HUES64 (cell line): ENCODE data around the gene PIK3CA.
"Not testable (repeated sequence)": the region's sequence is repeated elsewhere in the genome, so short reads cannot be mapped to it uniquely, and the experiment has no call there.

Experiments used
- H3K27ac ChIP-seq: 2 replicates; pipeline ENCODE4 v1.7.0; 2013; ENCODE audit warnings: low read depth, low read length, inconsistent platforms
- H3K27me3 ChIP-seq: 2 replicates; pipeline ENCODE4 v1.6.1; 2013; ENCODE audit warnings: mild to moderate bottlenecking, low read length; ENCODE audit not compliant: insufficient read depth
- H3K36me3 ChIP-seq: 2 replicates; pipeline ENCODE4 v1.6.1; 2013; ENCODE audit warnings: mild to moderate bottlenecking, low read length; ENCODE audit not compliant: insufficient read depth
- H3K4me1 ChIP-seq: 2 replicates; pipeline ENCODE4 v1.6.1; 2013; ENCODE audit warnings: mild to moderate bottlenecking, low read length, moderate library complexity; ENCODE audit not compliant: insufficient read depth
- H3K4me3 ChIP-seq: 2 replicates; pipeline ENCODE4 v1.5.1; 2013; ENCODE audit warnings: mild to moderate bottlenecking, low read length, moderate library complexity
- H3K9ac ChIP-seq: 2 replicates; pipeline ENCODE4 v1.6.1; 2013; ENCODE audit warnings: mild to moderate bottlenecking, low read depth, low read length
- H3K9me3 ChIP-seq: 2 replicates; pipeline ENCODE4 v1.6.1; 2013; ENCODE audit warnings: low read depth, low read length; ENCODE audit not compliant: insufficient read depth
- WGBS: fragments of 150-250, 120-280 bp; methylation state at CpG from one replicate; pipeline ENCODE4 v1.1.7; 2013; ENCODE audit warnings: missing lambda C conversion rate; 5-methylcytosine and 5-hydroxymethylcytosine counted together

Gene PIK3CA

DNA sequence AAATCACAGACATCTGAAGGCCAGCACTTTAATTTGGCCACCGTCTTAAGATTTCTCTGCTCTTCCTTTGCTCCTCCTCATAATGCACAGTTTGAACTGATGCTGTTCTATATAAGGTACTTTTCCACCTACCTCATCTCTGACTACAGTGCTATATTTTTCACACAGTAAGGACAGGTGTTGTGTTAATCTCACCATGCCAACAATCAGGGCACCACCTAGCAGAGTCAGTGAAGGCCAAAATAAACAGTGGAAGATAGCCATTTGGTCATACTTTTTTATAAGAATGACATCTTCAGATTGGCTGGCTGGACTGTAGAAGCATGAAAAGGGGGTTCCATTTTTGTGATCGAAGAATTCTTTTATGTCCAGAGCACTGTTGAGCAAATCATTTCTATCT, 94.7 kb downstream of the PIK3CA start:
- H3K9me3 ChIP-seq, H3K9ac ChIP-seq, H3K27me3 ChIP-seq, H3K27ac ChIP-seq, H3K4me3 ChIP-seq, H3K36me3 ChIP-seq, H3K4me1 ChIP-seq: not testable (repeated sequence)
- 95% methylated on average over 1 of the region's 2 CpGs for WGBS

DNA sequence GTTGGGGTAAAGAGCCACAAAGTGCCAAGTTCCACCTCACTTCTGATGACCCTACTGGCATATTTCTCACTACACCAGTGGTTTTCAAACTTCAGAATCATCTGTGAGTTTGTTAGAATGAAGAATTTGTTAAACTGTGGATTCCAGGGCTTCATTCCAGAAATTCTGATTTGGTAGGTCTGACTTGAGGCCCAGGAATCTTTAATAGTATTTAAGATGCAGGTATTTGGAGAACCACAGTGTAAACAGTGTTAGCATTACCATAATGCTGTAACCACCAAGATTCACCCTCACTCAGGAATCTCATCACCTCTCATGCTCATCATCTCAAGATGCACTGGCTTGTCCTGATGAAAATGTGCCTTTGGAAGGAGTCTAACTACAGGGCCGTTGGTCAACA, 96.7 kb downstream of the PIK3CA start:
- Histone ChIP-seq H3K27ac (no peak overlapping the region), H3K4me3 (no peak overlapping the region), H3K36me3 (no peaks in the 10 kb centered on the region), H3K4me1 (no peaks in the 10 kb centered on the region), H3K27me3 (no peaks in the 10 kb centered on the region), H3K9me3 (no peaks in the 10 kb centered on the region), H3K9ac (no peak overlapping the region)
- WGBS: 95% methylated on average over 1 of the region's 1 CpG

DNA sequence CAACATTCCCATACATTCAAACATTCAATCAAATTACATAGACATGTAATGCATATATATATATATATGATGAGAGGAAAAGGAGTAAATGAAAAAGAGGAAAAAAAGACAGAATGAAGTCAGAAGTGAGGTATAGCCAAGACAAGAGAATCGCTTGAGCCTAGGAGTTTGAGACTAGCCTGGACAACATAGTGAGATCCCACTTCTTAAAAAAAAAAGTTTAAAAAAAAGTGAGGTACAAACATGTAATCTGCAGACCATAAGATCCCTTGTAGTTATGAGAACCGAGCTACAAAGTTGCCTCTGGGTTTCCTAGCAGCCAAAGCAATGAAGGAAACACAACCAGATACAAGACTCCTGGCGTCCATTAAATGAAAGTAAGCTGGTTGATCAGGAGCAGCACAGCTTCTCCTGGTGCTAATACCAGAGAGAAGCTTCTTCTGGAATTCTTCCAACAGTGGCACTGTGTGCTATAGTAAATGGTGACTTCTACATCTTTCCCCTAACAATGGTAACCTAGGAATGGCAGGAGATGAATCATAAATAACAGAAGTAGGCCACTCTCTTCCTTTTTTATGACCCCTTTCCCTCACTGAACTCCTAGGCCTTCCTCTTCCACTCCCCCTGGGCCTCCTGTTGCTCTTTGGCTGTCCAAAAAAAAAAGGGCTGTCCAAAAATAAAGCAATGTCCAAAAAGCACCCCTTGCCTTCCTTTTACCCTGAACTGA, 99.3 kb downstream of the PIK3CA start:
- Histone ChIP-seq H3K9me3 (no peaks in the 10 kb centered on the region), H3K9ac (no peak overlapping the region), H3K27me3 (no peaks in the 10 kb centered on the region), H3K36me3 (no peaks in the 10 kb centered on the region), H3K27ac (no peak overlapping the region), H3K4me1 (no peaks in the 10 kb centered on the region), H3K4me3 (no peak overlapping the region)
- 91% methylated on average over 3 of the region's 3 CpGs for WGBS

- no peak within 1 kb of the TSS for H3K9ac ChIP-seq
- H3K27me3 ChIP-seq: no peaks in the 10 kb centered on the region
- H3K4me3 ChIP-seq: no peak within 1 kb of the TSS
- H3K9me3 ChIP-seq: no peaks in the 10 kb centered on the region
- H3K4me1 ChIP-seq: no peaks in the 10 kb centered on the region
- no peak within 1 kb of the TSS for H3K27ac ChIP-seq
- H3K36me3 ChIP-seq: no peaks in the 10 kb centered on the region
- 92% methylated on average over 6 of the region's 6 CpGs for WGBS
These were observed 102.8 kb downstream of the PIK3CA start, which contains the start of gene KCNMB3 for GRCh38 chr3:179250803-179251476. Gene KCNMB3, minus strand, starts transcription at chr3:179251114. Its CDS starts 124 bp downstream, at chr3:179250990.

GRCh38 chr3:179256813-179257212, 108.7 kb downstream of the PIK3CA start:
- no peaks in the 10 kb centered on the region for H3K4me1 ChIP-seq
- H3K9me3 ChIP-seq: 0 out of 2 replicates have a peak, but pooled peaks cover 6% of the 10 kb centered on the region
- H3K27me3 ChIP-seq: peaks cover 9% of the 10 kb centered on the region
- H3K27ac ChIP-seq: no peak overlapping the region
- 89% methylated on average over 2 of the region's 2 CpGs for WGBS
- no peak overlapping the region for H3K4me3 ChIP-seq
- H3K36me3 ChIP-seq: no peaks in the 10 kb centered on the region
- no peak overlapping the region for H3K9ac ChIP-seq

DNA sequence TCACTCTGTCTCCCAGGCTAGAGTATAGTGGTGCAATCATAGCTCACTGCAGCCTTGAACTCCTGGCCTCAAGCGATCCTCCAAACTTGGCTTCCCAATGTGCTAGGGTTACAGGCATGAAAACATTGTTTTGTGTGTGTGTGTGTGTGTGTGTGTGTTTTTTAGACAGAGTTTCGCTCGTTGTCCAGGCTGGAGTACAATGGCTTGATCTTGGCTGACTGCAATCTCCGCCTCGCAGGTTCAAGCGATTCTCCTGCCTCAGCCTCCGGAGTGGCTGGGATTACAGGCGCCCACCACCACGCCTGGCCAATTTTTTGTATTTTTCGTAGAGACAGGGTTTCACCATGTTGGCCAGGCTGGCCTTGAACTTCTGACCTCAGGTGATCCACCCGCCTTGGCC, 109.6 kb downstream of the PIK3CA start:
- not testable (repeated sequence) for H3K27ac ChIP-seq, H3K4me3 ChIP-seq, H3K9me3 ChIP-seq, H3K27me3 ChIP-seq, H3K9ac ChIP-seq, H3K4me1 ChIP-seq, H3K36me3 ChIP-seq
- WGBS: 96% methylated on average over 11 of the region's 11 CpGs

- Histone ChIP-seq H3K9ac (no peak overlapping the region), H3K4me1 (no peaks in the 10 kb centered on the region), H3K9me3 (0 out of 2 replicates have a peak, but pooled peaks cover 6% of the 10 kb centered on the region), H3K4me3 (no peak overlapping the region), H3K27ac (no peak overlapping the region), H3K36me3 (no peaks in the 10 kb centered on the region), H3K27me3 (peaks cover 9% of the 10 kb centered on the region)
- WGBS: 78% methylated on average over 5 of the region's 5 CpGs
These were observed 110.7 kb downstream of the PIK3CA start for GRCh38 chr3:179258820-179259219.

DNA sequence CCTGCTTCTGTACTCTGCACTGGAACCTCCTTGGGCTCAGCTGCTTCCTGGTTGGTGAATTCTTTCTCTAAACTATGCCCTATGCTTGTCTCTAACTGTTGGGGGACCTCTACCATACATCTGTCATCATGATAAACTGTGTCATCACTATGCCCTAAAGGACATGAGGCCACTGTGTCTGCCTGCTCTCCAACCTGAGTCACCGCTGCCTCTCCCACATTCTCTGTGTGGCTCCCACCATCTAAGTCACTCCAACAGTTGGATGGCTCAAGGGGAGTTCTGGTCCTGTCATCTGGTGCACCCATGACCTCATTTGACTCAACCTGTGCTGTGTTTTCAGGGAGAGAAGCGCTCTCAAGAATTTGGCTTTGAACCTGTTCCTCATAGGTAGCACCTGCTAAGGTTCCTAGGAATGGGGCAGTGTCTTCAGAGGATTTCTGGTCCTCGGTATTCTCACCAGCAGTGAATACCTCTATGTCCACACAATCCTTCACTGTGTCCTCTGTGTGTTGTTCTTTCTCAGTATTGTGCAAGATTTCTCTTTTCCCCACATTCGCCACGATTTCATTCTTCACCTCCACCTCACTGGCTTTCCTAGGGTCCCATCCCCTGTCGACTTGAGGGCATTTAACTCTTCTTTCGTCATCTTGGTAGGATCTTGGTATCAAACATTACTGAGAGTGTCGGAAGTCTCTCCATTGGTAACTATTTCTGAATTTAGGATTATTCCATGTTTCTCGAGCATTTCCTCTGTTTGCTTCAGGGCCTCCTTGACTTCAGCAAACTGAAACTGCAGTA, 112.0 kb downstream of the PIK3CA start:
- not testable (repeated sequence) for H3K27me3 ChIP-seq, H3K27ac ChIP-seq, H3K9me3 ChIP-seq, H3K9ac ChIP-seq, H3K4me1 ChIP-seq, H3K36me3 ChIP-seq, H3K4me3 ChIP-seq
- WGBS: 97% methylated on average over 9 of the region's 9 CpGs

GRCh38 chr3:179260949-179261765, 113.0 kb downstream of the PIK3CA start:
- H3K36me3 ChIP-seq: no peaks in the 10 kb centered on the region
- H3K9ac ChIP-seq: peak overlapping the region; percentile 79
- H3K4me1 ChIP-seq: no peaks in the 10 kb centered on the region
- peak overlapping the region; percentile 63 for H3K4me3 ChIP-seq
- 0 out of 2 replicates have a peak, but pooled peaks cover 6% of the 10 kb centered on the region for H3K9me3 ChIP-seq
- H3K27ac ChIP-seq: no peak overlapping the region
- WGBS: 10% methylated on average over 61 of the region's 71 CpGs
- peaks cover 9% of the 10 kb centered on the region for H3K27me3 ChIP-seq

DNA sequence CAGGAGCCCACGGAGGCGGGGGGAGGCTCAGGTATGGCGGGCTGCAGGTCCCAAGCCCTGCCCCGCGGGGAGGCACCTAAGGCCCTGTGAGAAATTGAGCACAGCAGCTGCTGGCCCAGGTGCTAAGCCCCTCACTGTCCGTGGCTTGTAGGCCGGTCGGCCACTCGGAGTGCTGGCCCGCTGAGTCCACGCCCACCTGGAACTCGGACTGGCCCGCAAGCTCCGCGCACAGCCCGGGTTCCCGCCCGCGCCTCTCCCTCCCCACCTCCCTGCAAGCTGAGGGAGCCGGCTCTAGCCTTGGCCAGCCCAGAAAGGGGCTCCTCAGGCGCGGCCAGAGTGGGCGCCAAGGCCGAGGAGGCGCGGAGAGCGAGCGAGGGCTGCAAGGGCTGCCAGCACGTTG, 115.0 kb downstream of the PIK3CA start:
- Histone ChIP-seq H3K27ac (no peak overlapping the region), H3K4me3 (no peak overlapping the region), H3K9ac (no peak overlapping the region), H3K9me3 (0 out of 2 replicates have a peak, but pooled peaks cover 6% of the 10 kb centered on the region), H3K4me1 (no peaks in the 10 kb centered on the region), H3K36me3 (no peaks in the 10 kb centered on the region), H3K27me3 (peaks cover 11% of the 10 kb centered on the region)
- WGBS: 94% methylated on average over 29 of the region's 29 CpGs
